Ectodermal cell (in vitro differentiated cells): Measurements from ENCODE around the gene PLPP7.
"Not testable (repeated sequence)": the region's sequence is repeated elsewhere in the genome, so short reads cannot be mapped to it uniquely, and the experiment has no call there.

Experiments used
- H3K27ac ChIP-seq: 2 replicates; pipeline ENCODE4 v1.7.0; 2013; ENCODE audit warnings: mild to moderate bottlenecking, low read depth, low read length; ENCODE audit not compliant: insufficient read depth, poor library complexity, severe bottlenecking
- H3K27me3 ChIP-seq: 2 replicates; pipeline ENCODE4 v1.7.0; 2013; ENCODE audit warnings: mild to moderate bottlenecking, low read length; ENCODE audit not compliant: insufficient read depth, control insufficient read depth, poor library complexity, severe bottlenecking
- H3K36me3 ChIP-seq: one replicate; pipeline ENCODE4 v1.7.0; 2013; ENCODE audit warnings: low read length; ENCODE audit not compliant: control insufficient read depth, insufficient read depth
- H3K4me1 ChIP-seq: one replicate; pipeline ENCODE4 v1.7.0; 2013; ENCODE audit warnings: low read length; ENCODE audit not compliant: control insufficient read depth, insufficient read depth
- H3K4me3 ChIP-seq: 2 replicates; pipeline ENCODE4 v1.7.0; 2013; ENCODE audit warnings: low read depth, low read length, control low read depth; ENCODE audit not compliant: insufficient read depth
- H3K9me3 ChIP-seq: 2 replicates; pipeline ENCODE4 v1.7.0; 2013; ENCODE audit warnings: mild to moderate bottlenecking, low read length, moderate library complexity; ENCODE audit not compliant: control insufficient read depth
- WGBS, 2 experiments: methylation state at CpG; one replicate each; pipeline ENCODE4 v1.1.7; 2013; ENCODE audit warnings: missing lambda C conversion rate in 2 of 2; 5-methylcytosine and 5-hydroxymethylcytosine counted together

Gene PLPP7

GRCh38 chr9:131266266-131267229, 23.0 kb upstream of the PLPP7 start:
- Histone ChIP-seq H3K36me3 (no peaks in the 10 kb centered on the region), H3K9me3 (no peaks in the 10 kb centered on the region), H3K27me3 (no peaks in the 10 kb centered on the region), H3K4me1 (peaks cover 2% of the 10 kb centered on the region), H3K27ac (no peak overlapping the region), H3K4me3 (no peak overlapping the region)
- 90 to 92% methylated on average over 26 of the region's 26 CpGs for WGBS, 2 experiments

- WGBS, 2 experiments: 80% methylated on average over 20 of the region's 20 CpGs
- Histone ChIP-seq H3K9me3 (no peaks in the 10 kb centered on the region), H3K27ac (no peak overlapping the region)
Observed at GRCh38 chr9:131270171-131271015, 19.1 kb upstream of the PLPP7 start.

GRCh38 chr9:131271016-131271273, 18.6 kb upstream of the PLPP7 start:
- WGBS, 2 experiments: 93 to 96% methylated on average over 1 of the region's 1 CpG
- H3K4me1 ChIP-seq: peaks cover 15% of the 10 kb centered on the region
- H3K36me3 ChIP-seq, H3K27ac ChIP-seq, H3K9me3 ChIP-seq, H3K4me3 ChIP-seq: not testable (repeated sequence)
- peaks cover 10% of the 10 kb centered on the region for H3K27me3 ChIP-seq

More at GRCh38 chr9:131270171-131271015, 19.1 kb upstream of the PLPP7 start:
- Histone ChIP-seq H3K27me3 (peaks cover 5% of the 10 kb centered on the region), H3K4me1 (peaks cover 15% of the 10 kb centered on the region), H3K4me3 (no peak overlapping the region), H3K36me3 (no peaks in the 10 kb centered on the region)

- H3K36me3 ChIP-seq: no peaks in the 10 kb centered on the region
- H3K9me3 ChIP-seq: no peaks in the 10 kb centered on the region
- WGBS, 2 experiments: 91 to 94% methylated on average over 6 of the region's 6 CpGs
- no peak overlapping the region for H3K4me3 ChIP-seq
- peaks cover 16% of the 10 kb centered on the region for H3K27me3 ChIP-seq
- no peak overlapping the region for H3K27ac ChIP-seq
- peaks cover 15% of the 10 kb centered on the region for H3K4me1 ChIP-seq
Observed at GRCh38 chr9:131271506-131271931, 18.0 kb upstream of the PLPP7 start.

GRCh38 chr9:131272212-131272611, 17.3 kb upstream of the PLPP7 start:
- H3K27ac ChIP-seq: no peak overlapping the region
- peaks cover 15% of the 10 kb centered on the region for H3K4me1 ChIP-seq
- H3K36me3 ChIP-seq: no peaks in the 10 kb centered on the region
- H3K4me3 ChIP-seq: no peak overlapping the region
- WGBS, 2 experiments: 91 to 92% methylated on average over 3 of the region's 3 CpGs
- H3K9me3 ChIP-seq: no peaks in the 10 kb centered on the region
- H3K27me3 ChIP-seq: peaks cover 23% of the 10 kb centered on the region

GRCh38 chr9:131273146-131273855, 16.2 kb upstream of the PLPP7 start:
- H3K4me1 ChIP-seq: peaks cover 15% of the 10 kb centered on the region
- peaks cover 28% of the 10 kb centered on the region for H3K27me3 ChIP-seq
- 92 to 93% methylated on average over 22 of the region's 22 CpGs for WGBS, 2 experiments
- H3K36me3 ChIP-seq: no peaks in the 10 kb centered on the region
- no peak overlapping the region for H3K27ac ChIP-seq
- no peak overlapping the region for H3K4me3 ChIP-seq
- no peaks in the 10 kb centered on the region for H3K9me3 ChIP-seq

GRCh38 chr9:131273856-131274673, 15.5 kb upstream of the PLPP7 start:
- 79 to 83% methylated on average over 13 of the region's 13 CpGs for WGBS, 2 experiments
- Histone ChIP-seq H3K4me1 (peaks cover 15% of the 10 kb centered on the region), H3K4me3 (no peak overlapping the region), H3K9me3 (no peaks in the 10 kb centered on the region), H3K27ac (no peak overlapping the region), H3K36me3 (no peaks in the 10 kb centered on the region), H3K27me3 (peaks cover 28% of the 10 kb centered on the region)

- Histone ChIP-seq H3K4me1 (peaks cover 15% of the 10 kb centered on the region), H3K9me3 (no peaks in the 10 kb centered on the region), H3K27ac (no peak overlapping the region), H3K27me3 (peaks cover 28% of the 10 kb centered on the region), H3K4me3 (no peak overlapping the region), H3K36me3 (no peaks in the 10 kb centered on the region)
- WGBS, 2 experiments: 90 to 92% methylated on average over 18 of the region's 18 CpGs
Observed at GRCh38 chr9:131274674-131275331, 14.7 kb upstream of the PLPP7 start.
